ENCODE measurements around the gene SLC35B2.

Gene SLC35B2

GRCh38 chr6:44219053-44219814, 38.1 kb downstream of the SLC35B2 start:
- intact Hi-C loops (cut with DNase I): no loop called here
- peak in 39 of 42 donors; percentile 27 to 79 (median 63) for DNase-seq

GRCh38 chr6:44217332-44218143, 39.8 kb downstream of the SLC35B2 start:
- peak in 33 of 42 donors; percentile 32 to 77 (median 55) for DNase-seq
- intact Hi-C loops (cut with DNase I): no loop called here

- DNase-seq: no peak
- intact Hi-C loops (cut with DNase I): no loop called here
Observed at GRCh38 chr6:44216677-44217331, 40.5 kb downstream of the SLC35B2 start, which contains the start of gene MYMX. Gene MYMX, plus strand, starts transcription at chr6:44216926. Its CDS starts 546 bp downstream, at chr6:44217472.

GRCh38 chr6:44214307-44214706, 43.0 kb downstream of the SLC35B2 start:
- intact Hi-C loops (cut with DNase I): no loop called here
- no peak for DNase-seq

- no peak for DNase-seq
- intact Hi-C loops (cut with DNase I): no loop called here
Observed at GRCh38 chr6:44211284-44211683, 46.0 kb downstream of the SLC35B2 start.

GRCh38 chr6:44207966-44208365, 49.4 kb downstream of the SLC35B2 start:
- intact Hi-C loops (cut with DNase I): no loop called here
- no peak for DNase-seq
